DND-41 (cell line): ENCODE measurements around the gene CHTF8.
A peak's percentile ranks its signal among the peaks of the same experiment; 100 is the strongest.

ENCODE experiments used
- ATAC-seq: fragments of 200-7000 bp; cut with Tn5 transposase; 3 replicates; pipeline ENCODE4 v1.9.1; 2021; ENCODE audit warnings: low read depth; ENCODE audit not compliant: insufficient read depth
- DNase-seq: peaks from one replicate; pipeline ENCODE4 v3.0.0-alpha.2; 2020
- H2AFZ ChIP-seq: 2 replicates; pipeline ENCODE4 v1.6.0; 2012; ENCODE audit warnings: low read depth, low read length
- H3K27ac ChIP-seq: 2 replicates; pipeline ENCODE4 v1.5.1; 2012; ENCODE audit warnings: low read length, inconsistent platforms
- H3K27me3 ChIP-seq: fragments of 200-600 bp; sonication (generic); 2 replicates; pipeline ENCODE4 v1.6.0; 2012; ENCODE audit warnings: low read length, mild to moderate bottlenecking, inconsistent platforms; ENCODE audit not compliant: insufficient read depth, poor library complexity
- H3K36me3 ChIP-seq: 2 replicates; pipeline ENCODE4 v1.5.1; 2012; ENCODE audit warnings: low read length, inconsistent platforms; ENCODE audit not compliant: insufficient read depth
- H3K4me1 ChIP-seq: 2 replicates; pipeline ENCODE4 v1.5.1; 2012; ENCODE audit warnings: mild to moderate bottlenecking, low read length; ENCODE audit not compliant: insufficient read depth
- H3K4me2 ChIP-seq: 2 replicates; pipeline ENCODE4 v1.6.0; 2012; ENCODE audit warnings: mild to moderate bottlenecking, moderate library complexity, low read length, inconsistent platforms; ENCODE audit not compliant: insufficient read depth
- H3K4me3 ChIP-seq, 2 experiments: fragments of 200-600 bp in 1 of 2; shearing (Covaris generic) in 1 of 2; 2 replicates each; pipeline ENCODE4 v1.5.1; 2012 to 2016; ENCODE audit warnings: inconsistent platforms in 2 of 2, low read length in 2 of 2, mild to moderate bottlenecking in 2 of 2, low read depth in 1 of 2, moderate library complexity in 1 of 2
- H3K79me2 ChIP-seq: 2 replicates; pipeline ENCODE4 v1.6.0; 2012; ENCODE audit warnings: low read length, inconsistent platforms; ENCODE audit not compliant: insufficient read depth
- H3K9ac ChIP-seq: 2 replicates; pipeline ENCODE4 v1.6.0; 2012; ENCODE audit warnings: low read depth, mild to moderate bottlenecking, inconsistent platforms, low read length, moderate library complexity
- H3K9me3 ChIP-seq: 2 replicates; pipeline ENCODE4 v1.5.1; 2012; ENCODE audit warnings: low read length, moderate library complexity, mild to moderate bottlenecking, inconsistent platforms; ENCODE audit not compliant: insufficient read depth, severe bottlenecking
- H4K20me1 ChIP-seq: 2 replicates; pipeline ENCODE4 v1.6.0; 2012; ENCODE audit warnings: low read length; ENCODE audit not compliant: insufficient read depth
- CTCF ChIP-seq: IDR thresholded peaks from 2 replicates; pipeline ENCODE4 v1.5.1; 2012; ENCODE audit warnings: borderline replicate concordance, low read length, moderate library complexity, mild to moderate bottlenecking; ENCODE audit not compliant: poor library complexity, severe bottlenecking; ENCODE audit errors: extremely low read depth
- EZH2 ChIP-seq: IDR thresholded peaks from 3 replicates; pipeline ENCODE4 v1.6.1; 2012; ENCODE audit warnings: borderline replicate concordance, low read depth, mild to moderate bottlenecking, moderate library complexity, low read length, inconsistent platforms; ENCODE audit not compliant: severe bottlenecking

CHTF8 gene

GRCh38 chr16:69123910-69124309, 8.5 kb downstream of the CHTF8 start:
- Histone ChIP-seq H3K9ac (no peak overlapping the region), H3K4me2 (no peak overlapping the region), H3K27me3 (no peaks in the 10 kb centered on the region), H3K4me3 (no peak overlapping the region), H4K20me1 (peaks cover 61% of the 10 kb centered on the region), H3K4me1 (no peaks in the 10 kb centered on the region), H2AFZ (no peak overlapping the region), H3K27ac (no peak overlapping the region), H3K9me3 (no peaks in the 10 kb centered on the region), H3K36me3 (peaks cover 73% of the 10 kb centered on the region), H3K79me2 (peaks cover 80% of the 10 kb centered on the region)
- peak; percentile 82 for TF ChIP-seq CTCF
- no peak for TF ChIP-seq EZH2
- DNase-seq: peak; percentile 67
- ATAC-seq: peak; percentile 72

DNA sequence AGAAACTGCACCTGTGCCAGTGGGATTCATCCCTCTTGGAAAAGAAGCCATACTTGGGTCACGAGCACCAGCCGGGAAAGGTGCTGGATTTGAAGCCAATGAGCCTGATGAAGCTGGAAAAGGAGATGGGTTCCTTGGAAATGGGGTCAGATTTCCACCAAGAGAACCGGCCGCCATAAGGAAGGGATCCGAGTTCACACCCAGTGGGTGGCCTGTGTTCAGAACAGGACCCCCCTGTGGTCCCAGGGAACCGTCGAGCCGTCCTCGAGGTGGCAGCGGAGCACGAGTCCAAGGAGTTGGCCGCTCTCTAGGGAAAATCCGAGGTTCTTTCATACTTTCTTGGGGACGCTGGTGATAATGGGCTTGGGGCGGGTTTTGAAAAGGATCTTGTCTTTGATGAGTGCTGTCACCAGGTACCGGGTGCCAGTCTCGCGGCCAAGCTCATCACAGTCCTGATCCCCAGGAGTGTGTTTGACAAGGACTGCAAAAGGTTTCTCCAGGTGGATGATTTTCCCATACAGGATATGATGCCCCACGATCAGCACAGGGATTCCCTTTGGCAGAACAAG, 12.2 kb downstream of the CHTF8 start:
- Histone ChIP-seq H4K20me1 (peaks cover 72% of the 10 kb centered on the region), H3K9ac (no peak overlapping the region), H3K4me2 (no peak overlapping the region), H3K36me3 (peaks cover 79% of the 10 kb centered on the region), H3K27me3 (no peaks in the 10 kb centered on the region), H2AFZ (no peak overlapping the region), H3K4me3 (no peak overlapping the region), H3K9me3 (no peaks in the 10 kb centered on the region), H3K27ac (no peak overlapping the region), H3K79me2 (peaks cover 55% of the 10 kb centered on the region), H3K4me1 (no peaks in the 10 kb centered on the region)
- no peak for DNase-seq
- no peak for TF ChIP-seq EZH2
- TF ChIP-seq CTCF: no peak
- no peak for ATAC-seq

DNA sequence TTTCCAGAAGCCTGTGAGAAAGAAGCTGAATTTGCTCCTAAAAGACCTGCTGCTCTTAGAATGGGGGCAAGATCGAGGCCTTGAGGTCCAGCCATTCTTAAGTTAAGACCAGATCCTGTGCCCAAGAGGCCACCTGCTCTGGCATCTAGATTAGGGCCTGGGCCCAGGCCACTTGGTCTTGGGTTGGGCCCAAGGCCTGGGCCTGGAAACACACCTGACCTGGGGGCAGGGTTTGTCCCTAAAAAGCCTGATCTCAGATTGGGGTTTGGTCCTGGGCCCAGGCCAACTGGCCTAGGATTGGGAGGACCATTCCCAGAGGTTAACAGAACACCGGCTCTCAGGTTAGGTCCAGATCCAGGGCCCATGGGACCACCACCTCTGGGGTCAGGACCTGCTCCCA, 12.9 kb downstream of the CHTF8 start:
- Histone ChIP-seq H3K27ac (no peak overlapping the region), H3K4me2 (no peak overlapping the region), H3K36me3 (peaks cover 83% of the 10 kb centered on the region), H4K20me1 (peaks cover 74% of the 10 kb centered on the region), H3K27me3 (no peaks in the 10 kb centered on the region), H3K4me1 (no peaks in the 10 kb centered on the region), H3K4me3 (no peak overlapping the region), H3K9ac (no peak overlapping the region), H2AFZ (no peak overlapping the region), H3K9me3 (no peaks in the 10 kb centered on the region), H3K79me2 (peaks cover 50% of the 10 kb centered on the region)
- DNase-seq: no peak
- no peak for TF ChIP-seq EZH2
- ATAC-seq: no peak

GRCh38 chr16:69118994-69119393, 13.4 kb downstream of the CHTF8 start:
- H2AFZ ChIP-seq: no peak overlapping the region
- no peaks in the 10 kb centered on the region for H3K4me1 ChIP-seq
- H3K27me3 ChIP-seq: no peaks in the 10 kb centered on the region
- no peak overlapping the region for H3K9ac ChIP-seq
- H3K4me2 ChIP-seq: no peak overlapping the region
- no peak overlapping the region for H3K4me3 ChIP-seq
- no peak for DNase-seq
- H3K79me2 ChIP-seq: peaks cover 45% of the 10 kb centered on the region
- no peak for TF ChIP-seq CTCF
- TF ChIP-seq EZH2: no peak
- H4K20me1 ChIP-seq: peaks cover 74% of the 10 kb centered on the region
- H3K27ac ChIP-seq: no peak overlapping the region
- peaks cover 83% of the 10 kb centered on the region for H3K36me3 ChIP-seq
- ATAC-seq: no peak
- no peaks in the 10 kb centered on the region for H3K9me3 ChIP-seq
